ENCODE results near the gene CD300LG. TPM values are rescaled to one million over a fixed set of nuclear protein-coding genes. Genes with fewer than 3 reads are reported as not detected.

CD300LG gene
- total RNA-seq, 1 donor from 2014 or later, result 45.9 TPM

GRCh38 chr17:43831633-43832032 is 15.3 kb upstream of the CD300LG start:
- Histone ChIP-seq H3K27ac (peak overlapping the region in 1 of 2 donors; percentile 11), H3K4me3 (peak overlapping the region in 1 of 2 donors; percentile 91), H3K36me3 (peaks cover 10 to 31% of the 10 kb centered on the region in 2 donors), H3K4me1 (peaks cover 0 to 12% of the 10 kb centered on the region in 2 donors), H3K9me3 (no peaks in the 10 kb centered on the region), H3K27me3 (no peaks in the 10 kb centered on the region)
- intact Hi-C loops (cut with DNase I), result loop anchor here (2.0 kb wide), 1 partner anchor 53 kb away; the partner anchor contains the start of gene DUSP3
- no peak for DNase-seq (ENCODE audit: low spot score in 2 of 2)
- TF ChIP-seq CTCF (IDR thresholded peaks at IDR 0.05), result no peak

GRCh38 chr17:43832168-43832975 is 14.6 kb upstream of the CD300LG start:
- DNase-seq (ENCODE audit: low spot score in 2 of 2), result peak in 1 of 2 donors; percentile 81
- Histone ChIP-seq H3K36me3 (peaks cover 10 to 28% of the 10 kb centered on the region in 2 donors), H3K4me3 (peak overlapping the region; percentile 91 to 96), H3K27ac (peak overlapping the region; percentile 73 to 79), H3K4me1 (peaks cover 0 to 12% of the 10 kb centered on the region in 2 donors), H3K27me3 (no peaks in the 10 kb centered on the region), H3K9me3 (no peaks in the 10 kb centered on the region)
- intact Hi-C loops (cut with DNase I), result loop anchor here (2.0 kb wide), 1 partner anchor 54 kb away; the partner anchor contains the start of gene DUSP3
- TF ChIP-seq CTCF (IDR thresholded peaks at IDR 0.05), result peak in 1 of 3 experiments; percentile 15

- Histone ChIP-seq H3K27ac (peak within 1 kb of the TSS; percentile 73 to 79), H3K4me3 (peak within 1 kb of the TSS; percentile 91 to 96), H3K4me1 (peaks cover 0 to 12% of the 10 kb centered on the region in 2 donors), H3K27me3 (no peaks in the 10 kb centered on the region), H3K9me3 (no peaks in the 10 kb centered on the region), H3K36me3 (peaks cover 10 to 19% of the 10 kb centered on the region in 2 donors)
- TF ChIP-seq CTCF (IDR thresholded peaks at IDR 0.05), result no peak
- DNase-seq (ENCODE audit: low spot score in 2 of 2), result peak in 1 of 2 donors; percentile 81
- intact Hi-C loops (cut with DNase I), result loop anchor here (1.0 to 2.0 kb wide), 2 partner anchors 13 to 54 kb away; partner anchors contain the start of gene DUSP3
Measured at GRCh38 chr17:43832976-43833829, 13.8 kb upstream of the CD300LG start, which contains the start of gene MPP3. TSS of gene MPP3 (minus strand) at chr17:43833146. CDS start at chr17:43831906, 1,240 bp downstream.

GRCh38 chr17:43834106-43834505 is 12.9 kb upstream of the CD300LG start:
- Histone ChIP-seq H3K36me3 (peaks cover 10 to 12% of the 10 kb centered on the region in 2 donors), H3K4me1 (peaks cover 0 to 12% of the 10 kb centered on the region in 2 donors), H3K27ac (no peak overlapping the region), H3K9me3 (no peaks in the 10 kb centered on the region), H3K27me3 (no peaks in the 10 kb centered on the region), H3K4me3 (no peak overlapping the region)
- no peak for TF ChIP-seq CTCF (IDR thresholded peaks at IDR 0.05)
- DNase-seq (ENCODE audit: low spot score in 2 of 2), result no peak
- intact Hi-C loops (cut with DNase I), result no loop called here

- H3K9me3 ChIP-seq, result no peaks in the 10 kb centered on the region
- no peak overlapping the region for H3K4me3 ChIP-seq
- no peak overlapping the region for H3K27ac ChIP-seq
- no peaks in the 10 kb centered on the region for H3K27me3 ChIP-seq
- intact Hi-C loops (cut with DNase I), result no loop called here
- peaks cover 0 to 20% of the 10 kb centered on the region in 2 donors for H3K4me1 ChIP-seq
- no peak for TF ChIP-seq CTCF (IDR thresholded peaks at IDR 0.05)
- DNase-seq (ENCODE audit: low spot score in 2 of 2), result no peak
- no peaks in the 10 kb centered on the region for H3K36me3 ChIP-seq
Measured at GRCh38 chr17:43839670-43840108, 7.3 kb upstream of the CD300LG start.

Data from ascending aorta (tissue), 2 donors.